Heart left ventricle (tissue), 16 donors: ENCODE data around the gene IDH2. TPM values are rescaled to one million over a fixed set of nuclear protein-coding genes. Genes with fewer than 3 reads are reported as not detected.
"Not testable (repeated sequence)": the region's sequence is repeated elsewhere in the genome, so short reads cannot be mapped to it uniquely, and the experiment has no call there.

Experiments
- ATAC-seq, 4 donors: fragments of 200-7000 bp; cut with Tn5 transposase; one replicate each; pipeline ENCODE4 v1.9.1; 2020 to 2022; ENCODE audit warnings: moderate library complexity in 4 of 4, mild to moderate bottlenecking in 3 of 4, moderate number of reproducible peaks in 1 of 4
- DNase-seq, 5 donors: peaks; one replicate each; pipeline ENCODE4 v3.0.0-alpha.2; 2020
- H3K27ac ChIP-seq, 12 donors: fragments of 200-600 bp; sonication (generic) in 4 of 12; one replicate each; pipeline versions ENCODE4 v1.5.0 to v1.8.0; 2016 to 2022; ENCODE audit warnings: mild to moderate bottlenecking in 2 of 12
- H3K27me3 ChIP-seq, 9 donors: fragments of 200-600 bp; sonication (generic) in 2 of 9; one replicate each; pipeline versions ENCODE4 v1.5.1 to v1.8.0; 2016 to 2022; ENCODE audit warnings: mild to moderate bottlenecking in 3 of 9
- H3K36me3 ChIP-seq, 9 donors: fragments of 200-600 bp; sonication (generic) in 2 of 9; one replicate each; pipeline versions ENCODE4 v1.5.0 to v1.8.0; 2018 to 2022; ENCODE audit warnings: mild to moderate bottlenecking in 2 of 9
- H3K4me1 ChIP-seq, 12 donors: fragments of 200-600 bp; sonication (generic) in 4 of 12; one replicate each; pipeline versions ENCODE4 v1.5.0 to v1.8.0; 2016 to 2022; ENCODE audit warnings: mild to moderate bottlenecking in 3 of 12
- H3K4me3 ChIP-seq, 12 donors: fragments of 200-600 bp; sonication (generic) in 4 of 12; one replicate each; pipeline versions ENCODE4 v1.5.0 to v1.8.0; 2017 to 2022; ENCODE audit warnings: mild to moderate bottlenecking in 9 of 12, moderate library complexity in 4 of 12
- H3K9me3 ChIP-seq, 12 donors: fragments of 200-600 bp; sonication (generic) in 4 of 12; one replicate each; pipeline versions ENCODE4 v1.5.0 to v1.8.0; 2016 to 2022; ENCODE audit warnings: mild to moderate bottlenecking in 1 of 12
- POLR2A ChIP-seq, 2 donors: fragments of 450-650 bp; IDR thresholded peaks; one replicate each; pipeline ENCODE4 v1.6.1; 2017; ENCODE audit warnings: antibody characterized with exemption in 2 of 2, mild to moderate bottlenecking in 2 of 2, moderate library complexity in 2 of 2
- WGBS, 4 donors: extraction: QIAGEN DNeasy Blood & Tissue Kit in 2 of 4; methylation state at CpG; one replicate each; pipeline versions ENCODE4 v1.1.5 to v1.1.7; 2013 to 2018; 5-methylcytosine and 5-hydroxymethylcytosine counted together
- intact Hi-C, 10 donors: fragments of 100-400 bp; cut with DNase I; formaldehyde crosslinking; loops; one replicate each; pipeline versions ENCODE4 v1.11.1 to v1.14.2; 2022
- long read RNA-seq, 3 donors: library from polyadenylated mRNA; unstranded; transcript quantifications; one replicate each; pipeline ENCODE4 v2.0.0, GENCODE V29; 2020 to 2021
- polyA plus RNA-seq, 2 donors: library from polyadenylated mRNA; stranded (reverse); fragments of 200-250 nt; gene quantifications; one replicate each; pipeline ENCODE4 v1.2.3, GENCODE V29; 2013
- total RNA-seq, 9 donors: library from RNA; depleted of rRNA in 2 of 9; stranded (reverse); fragments of >200 nt in 2 of 9; fragmentation: NEBNext Ultra II Directional in 3 of 9; extraction: Animal tissue kit (Norgen Biotek cat#: 25700) in 3 of 9; gene quantifications; one replicate each; pipeline versions ENCODE4 v1.1.0 to v1.2.4, GENCODE V29; 2016 to 2023
- TF ChIP-seq, protein P1 (sequence below), 12 donors: fragments of 200-600 bp; sonication (generic) in 4 of 12; IDR thresholded peaks; one replicate each; pipeline versions ENCODE4 v1.5.0 to v1.8.0; 2018 to 2022; ENCODE audit warnings: antibody characterized with exemption in 12 of 12, mild to moderate bottlenecking in 5 of 12
- donor health status: ischemic (EF 13 %, LVEDD 7.1; RV severe dilation, severe dysfunction).
- donor health status: healthy with polysubstance abuse.
- donor health status: DM: no; HTN: yes; CAD: no.
- donor health status: DM: no; HTN: no; CAD: no.
- donor health status: ischemic (EF 25% LVEDD 6.9; RV normal size, moderate dysfunction).
- donor health status: ischemic (EF 25% LVEDD 5.7; RV mildly dilated, moderate dysfunction).
- donor health status: healthy.
- donor health status: DM: yes; HTN: yes; CAD: no.
- donor health status: ischemic (EF 35%, LVEDD 5.7; RV mildly dilated, moderate dysfunction).
- donor health status: nonischemic (EF 11% LVEDD 7.7; RV severe dilation, severe dysfunction).
- donor health status: DM: yes; HTN: yes; CAD: no.
- donor health status: PGD.
- donor health status: ischemic (EF 29% LVEDD 5.4; RV normal size, mild dysfunction).
- donor health status: nonischemic (EF 23%, LVEDD 6.1; RV moderate dilation, normal function).

Gene IDH2
- total RNA-seq, result 1,000 to 10,000 TPM in 2 of 9 donors, 100 to 1,000 TPM in 7; 573 to 1,258 (median 787) TPM
- 100 to 1,000 TPM; 366 to 619 TPM for polyA plus RNA-seq
- long read RNA-seq, donor 1, transcript IDH2-201 (11 exons, 2,694 nt), result major isoform, 2,544 of 2,933 reads
- long read RNA-seq, donor 1, partial matches to known transcripts, result 267 of 2,933 reads
- long read RNA-seq, donor 1, other reads (novel, unspliced or antisense), result 120 of 2,933 reads
- long read RNA-seq, donor 2, transcript IDH2-201 (11 exons, 2,694 nt), result major isoform, 4,917 of 5,303 reads
- long read RNA-seq, donor 2, transcript IDH2-204 (9 exons, 1,449 nt), result minor isoform, 11 of 5,303 reads
- long read RNA-seq, donor 2, partial matches to known transcripts, result 276 of 5,303 reads
- long read RNA-seq, donor 2, other reads (novel, unspliced or antisense), result 99 of 5,303 reads
- long read RNA-seq, donor 3, transcript IDH2-201 (11 exons, 2,694 nt), result major isoform, 1,016 of 1,174 reads
- long read RNA-seq, donor 3, partial matches to known transcripts, result 103 of 1,174 reads
- long read RNA-seq, donor 3, other reads (novel, unspliced or antisense), result 53 of 1,174 reads

- Histone ChIP-seq H3K9me3 (no peaks in the 10 kb centered on the region), H3K27ac (peak within 1 kb of the TSS; percentile 91 to 100 (median 98)), H3K36me3 (no peaks in the 10 kb centered on the region), H3K4me3 (peak within 1 kb of the TSS; percentile 70 to 98 (median 93)), H3K27me3 (no peaks in the 10 kb centered on the region), H3K4me1 (peaks cover 2 to 79% (median 49%) of the 10 kb centered on the region in 12 donors)
- peak; percentile 94 to 99 for TF ChIP-seq POLR2A (IDR thresholded peaks at IDR 0.05)
- TF ChIP-seq, protein P1, sequence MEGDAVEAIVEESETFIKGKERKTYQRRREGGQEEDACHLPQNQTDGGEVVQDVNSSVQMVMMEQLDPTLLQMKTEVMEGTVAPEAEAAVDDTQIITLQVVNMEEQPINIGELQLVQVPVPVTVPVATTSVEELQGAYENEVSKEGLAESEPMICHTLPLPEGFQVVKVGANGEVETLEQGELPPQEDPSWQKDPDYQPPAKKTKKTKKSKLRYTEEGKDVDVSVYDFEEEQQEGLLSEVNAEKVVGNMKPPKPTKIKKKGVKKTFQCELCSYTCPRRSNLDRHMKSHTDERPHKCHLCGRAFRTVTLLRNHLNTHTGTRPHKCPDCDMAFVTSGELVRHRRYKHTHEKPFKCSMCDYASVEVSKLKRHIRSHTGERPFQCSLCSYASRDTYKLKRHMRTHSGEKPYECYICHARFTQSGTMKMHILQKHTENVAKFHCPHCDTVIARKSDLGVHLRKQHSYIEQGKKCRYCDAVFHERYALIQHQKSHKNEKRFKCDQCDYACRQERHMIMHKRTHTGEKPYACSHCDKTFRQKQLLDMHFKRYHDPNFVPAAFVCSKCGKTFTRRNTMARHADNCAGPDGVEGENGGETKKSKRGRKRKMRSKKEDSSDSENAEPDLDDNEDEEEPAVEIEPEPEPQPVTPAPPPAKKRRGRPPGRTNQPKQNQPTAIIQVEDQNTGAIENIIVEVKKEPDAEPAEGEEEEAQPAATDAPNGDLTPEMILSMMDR (IDR thresholded peaks at IDR 0.05), result peak in 2 of 12 donors; percentile 5 to 13
- WGBS, 4 donors, result 0 to 1% (median 0%) methylated on average over 1 to 104 of the region's 104 CpGs
- DNase-seq (peak; percentile 85 to 93 (median 87)), ATAC-seq (peak; percentile 67 to 89 (median 78))
- intact Hi-C loops, result loop anchor here in 1 of 10 donors (2.0 to 5.0 kb wide), 2 partner anchors 25 to 120 kb away; no protein-coding TSS in a partner anchor
Measured at GRCh38 chr15:90101969-90102890, at the start of gene IDH2. TSS of gene IDH2 (minus strand) at chr15:90102468. CDS start at chr15:90102390, 78 bp downstream.

GRCh38 chr15:90150551-90150950 is 48.3 kb upstream of the IDH2 start:
- ATAC-seq, H3K4me3 ChIP-seq, H3K27ac ChIP-seq, H3K9me3 ChIP-seq, H3K36me3 ChIP-seq, intact Hi-C loops, H3K27me3 ChIP-seq, DNase-seq: not testable (repeated sequence)
- WGBS, 4 donors, result 91 to 97% (median 95%) methylated on average over 10 of the region's 10 CpGs
- peaks cover 0 to 18% (median 0%) of the 10 kb centered on the region in 12 donors for H3K4me1 ChIP-seq

DNA sequence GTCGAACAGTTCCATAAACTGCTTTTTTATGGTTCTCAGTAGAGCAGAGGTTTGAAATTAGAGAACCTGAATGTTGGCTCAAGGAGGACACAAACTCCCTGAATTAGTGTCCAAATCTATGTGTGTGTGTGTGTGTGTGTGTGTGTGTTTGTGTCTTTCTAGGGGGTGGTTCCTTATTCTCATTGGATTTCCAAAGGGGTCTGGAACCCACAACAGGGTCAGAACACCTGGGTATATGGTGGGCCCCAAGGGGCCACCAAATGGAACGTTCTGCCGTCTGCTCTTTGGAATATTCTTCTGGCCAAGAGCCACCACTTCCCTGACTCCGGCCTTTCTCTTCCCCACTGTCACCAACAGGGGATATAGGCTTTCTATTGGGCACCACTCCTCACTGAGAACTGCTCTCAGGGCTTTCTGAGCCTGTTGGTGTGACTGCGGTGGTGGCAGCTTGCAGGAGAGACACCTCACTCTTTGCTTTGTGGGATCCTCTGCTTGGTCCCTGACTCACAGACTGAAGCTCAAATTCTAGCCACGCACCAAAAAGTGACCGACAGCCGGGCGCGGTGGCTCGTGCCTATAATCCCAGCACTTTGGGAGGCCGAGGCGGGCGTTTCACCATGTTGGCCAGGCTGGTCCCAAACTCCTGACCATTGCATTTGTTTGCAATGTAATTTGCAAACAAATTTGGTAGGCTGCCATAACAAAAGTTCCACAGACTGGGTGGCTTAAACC is 47.5 kb upstream of the IDH2 start:
- ATAC-seq (no peak), DNase-seq (no peak)
- Histone ChIP-seq H3K4me3 (no peak overlapping the region), H3K4me1 (peaks cover 0 to 18% (median 0%) of the 10 kb centered on the region in 12 donors), H3K27me3 (no peaks in the 10 kb centered on the region), H3K9me3 (no peaks in the 10 kb centered on the region), H3K36me3 (no peaks in the 10 kb centered on the region), H3K27ac (peak overlapping the region in 1 of 12 donors; percentile 16)
- 83 to 84% (median 83%) methylated on average over 14 of the region's 14 CpGs for WGBS, 4 donors
- intact Hi-C loops, result loop anchor here in 1 of 10 donors (10.0 kb wide), 1 partner anchor 135 kb away; no protein-coding TSS in a partner anchor
- TF ChIP-seq, protein P1 (IDR thresholded peaks at IDR 0.05), result no peak
- TF ChIP-seq POLR2A (IDR thresholded peaks at IDR 0.05), result no peak

GRCh38 chr15:90146198-90146761 is 44.0 kb upstream of the IDH2 start:
- H3K36me3 ChIP-seq, H3K27me3 ChIP-seq, ATAC-seq, H3K4me3 ChIP-seq, H3K9me3 ChIP-seq, DNase-seq, H3K27ac ChIP-seq: not testable (repeated sequence)
- intact Hi-C loops, result loop anchor here in 1 of 10 donors (10.0 kb wide), 1 partner anchor 139 kb away; no protein-coding TSS in a partner anchor
- H3K4me1 ChIP-seq, result peaks cover 0 to 10% (median 2%) of the 10 kb centered on the region in 12 donors
- WGBS, 4 donors, result 91 to 97% (median 96%) methylated on average over 7 of the region's 7 CpGs
